HFF-Myc (cell line): ENCODE results near the gene C16orf87.

Experiments used
- DNase-seq: peaks from one replicate; pipeline ENCODE4 v3.0.0-alpha.2; 2011; ENCODE audit warnings: low read depth; ENCODE audit errors: extremely low read depth
- H3K4me3 ChIP-seq: replicated peaks from 2 replicates; pipeline ENCODE4 v1.5.1; 2011; ENCODE audit warnings: low read depth, mild to moderate bottlenecking, control low read depth, low read length
- TF ChIP-seq, protein P1 (sequence below): IDR thresholded peaks from 2 replicates; pipeline ENCODE4 v1.5.1; 2012; ENCODE audit warnings: mild to moderate bottlenecking, low read depth, low read length, control low read depth; ENCODE audit errors: missing control alignments

Gene C16orf87

DNA sequence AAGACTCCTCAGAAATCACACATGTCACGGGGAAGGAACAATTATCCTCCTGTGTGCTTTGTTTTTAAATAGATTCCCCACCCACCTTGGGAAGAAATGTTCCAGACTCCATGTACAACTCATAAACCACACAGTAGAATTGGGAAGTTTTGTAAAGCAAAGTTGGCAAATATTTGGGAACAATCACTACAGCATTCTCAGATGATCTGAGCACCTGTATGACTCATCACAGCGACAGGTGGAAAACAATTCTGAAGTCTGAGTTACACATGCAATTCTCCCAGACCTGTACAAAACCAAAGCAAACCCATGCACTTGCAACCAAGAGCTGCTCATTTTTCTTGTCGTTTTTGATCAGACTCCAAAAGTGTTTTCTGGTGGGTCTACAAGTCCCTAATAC lies 68.4 kb downstream of the C16orf87 start:
- H3K4me3 ChIP-seq, result no peak overlapping the region
- no peak for DNase-seq
- TF ChIP-seq, protein P1, sequence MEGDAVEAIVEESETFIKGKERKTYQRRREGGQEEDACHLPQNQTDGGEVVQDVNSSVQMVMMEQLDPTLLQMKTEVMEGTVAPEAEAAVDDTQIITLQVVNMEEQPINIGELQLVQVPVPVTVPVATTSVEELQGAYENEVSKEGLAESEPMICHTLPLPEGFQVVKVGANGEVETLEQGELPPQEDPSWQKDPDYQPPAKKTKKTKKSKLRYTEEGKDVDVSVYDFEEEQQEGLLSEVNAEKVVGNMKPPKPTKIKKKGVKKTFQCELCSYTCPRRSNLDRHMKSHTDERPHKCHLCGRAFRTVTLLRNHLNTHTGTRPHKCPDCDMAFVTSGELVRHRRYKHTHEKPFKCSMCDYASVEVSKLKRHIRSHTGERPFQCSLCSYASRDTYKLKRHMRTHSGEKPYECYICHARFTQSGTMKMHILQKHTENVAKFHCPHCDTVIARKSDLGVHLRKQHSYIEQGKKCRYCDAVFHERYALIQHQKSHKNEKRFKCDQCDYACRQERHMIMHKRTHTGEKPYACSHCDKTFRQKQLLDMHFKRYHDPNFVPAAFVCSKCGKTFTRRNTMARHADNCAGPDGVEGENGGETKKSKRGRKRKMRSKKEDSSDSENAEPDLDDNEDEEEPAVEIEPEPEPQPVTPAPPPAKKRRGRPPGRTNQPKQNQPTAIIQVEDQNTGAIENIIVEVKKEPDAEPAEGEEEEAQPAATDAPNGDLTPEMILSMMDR, result no peak

DNA sequence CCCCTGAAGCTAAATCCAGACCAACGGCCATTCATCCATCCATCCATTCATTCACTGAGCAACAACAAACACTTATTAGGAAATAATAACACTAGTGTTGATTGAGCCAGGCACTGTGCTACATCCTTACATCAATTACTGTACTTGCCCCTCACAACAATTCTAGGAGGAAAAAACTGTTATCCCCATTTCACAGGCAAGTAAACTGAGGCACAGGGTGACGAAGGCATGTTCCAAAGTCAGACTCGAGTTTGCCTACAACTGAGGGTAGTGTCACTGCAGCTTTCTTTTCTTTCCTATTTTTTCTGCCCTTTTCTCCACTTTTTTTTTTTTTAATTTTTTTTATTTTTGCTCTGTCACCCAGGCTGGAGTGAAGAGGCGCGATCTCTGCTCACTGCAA lies 71.7 kb downstream of the C16orf87 start:
- no peak for DNase-seq
- no peak overlapping the region for H3K4me3 ChIP-seq
- TF ChIP-seq, protein P1, result no peak

DNA sequence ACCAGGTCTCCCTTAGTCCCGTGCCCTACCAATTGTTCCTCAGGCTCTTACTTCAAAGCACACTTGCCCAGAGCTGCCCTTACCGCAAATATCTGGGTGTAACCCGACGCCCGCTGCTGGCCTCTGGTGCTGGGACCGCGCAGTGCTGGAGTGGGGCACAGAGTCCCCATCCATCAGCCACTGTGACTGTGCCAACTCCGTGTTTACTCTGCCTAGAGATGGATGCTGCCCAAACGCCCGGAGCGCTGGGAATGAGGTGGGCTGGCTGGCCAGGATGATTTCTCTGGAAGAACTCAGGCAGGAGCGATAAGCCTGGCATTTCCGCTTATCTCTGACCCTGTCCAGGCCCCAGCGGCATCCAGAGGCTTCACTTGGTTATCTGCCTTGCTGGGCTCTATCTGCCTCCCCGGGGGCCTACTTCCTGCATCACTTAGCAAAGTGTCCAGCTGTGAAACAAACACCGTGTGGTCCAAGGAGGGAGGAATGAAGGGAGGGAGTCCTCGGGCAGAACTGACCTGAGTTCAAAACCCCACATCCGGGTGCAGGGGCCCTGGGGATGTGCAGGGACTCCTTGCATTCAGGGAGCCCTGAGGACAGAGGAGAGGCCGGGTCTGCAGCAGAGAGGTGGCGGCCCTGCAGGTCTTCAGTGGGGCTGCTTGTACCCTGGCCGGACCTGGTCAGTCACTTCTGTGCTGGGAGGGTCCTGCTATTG lies 73.5 kb downstream of the C16orf87 start:
- TF ChIP-seq, protein P1, result no peak
- no peak overlapping the region for H3K4me3 ChIP-seq
- no peak for DNase-seq

DNA sequence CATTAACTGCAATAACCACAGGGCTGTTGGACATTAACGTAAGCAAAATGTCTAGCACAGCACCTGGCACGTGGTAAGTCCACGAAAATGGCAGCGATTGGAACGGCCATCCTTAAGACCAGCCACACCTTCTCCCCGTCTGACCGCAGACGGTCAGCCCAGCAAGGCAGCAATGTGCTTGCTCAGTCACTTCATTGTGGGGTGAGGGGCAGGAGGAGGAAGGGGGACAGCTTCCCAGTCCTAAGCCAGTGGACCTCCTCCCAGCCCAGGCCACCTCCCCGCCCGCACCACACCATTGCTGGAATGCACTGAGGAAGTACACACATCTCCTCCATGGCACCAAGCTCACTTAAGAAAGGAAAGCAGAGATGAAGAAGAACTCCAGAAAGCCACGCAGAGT lies 74.2 kb downstream of the C16orf87 start:
- H3K4me3 ChIP-seq, result no peak overlapping the region
- no peak for DNase-seq
- TF ChIP-seq, protein P1, result no peak

DNA sequence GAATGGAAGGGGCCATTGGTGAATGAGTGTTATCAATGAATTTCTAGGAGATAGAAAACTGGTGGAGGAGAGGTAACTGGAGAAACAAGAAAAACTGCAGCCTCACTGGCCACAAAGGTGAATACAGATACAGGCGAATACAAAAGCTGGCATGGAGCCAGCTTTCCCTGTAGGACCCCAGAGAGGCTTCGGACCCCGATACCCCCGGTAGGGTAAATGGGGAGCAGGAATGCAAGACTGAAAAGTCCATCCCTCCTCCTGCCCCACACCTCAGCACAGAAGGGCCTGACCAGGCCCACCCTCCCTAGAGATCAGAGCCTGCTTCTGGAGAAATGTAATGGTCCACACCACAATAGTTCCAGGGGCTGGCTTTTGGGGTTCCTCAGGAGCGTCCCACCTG lies 78.0 kb downstream of the C16orf87 start:
- TF ChIP-seq, protein P1, result no peak
- no peak for DNase-seq
- no peak overlapping the region for H3K4me3 ChIP-seq

DNA sequence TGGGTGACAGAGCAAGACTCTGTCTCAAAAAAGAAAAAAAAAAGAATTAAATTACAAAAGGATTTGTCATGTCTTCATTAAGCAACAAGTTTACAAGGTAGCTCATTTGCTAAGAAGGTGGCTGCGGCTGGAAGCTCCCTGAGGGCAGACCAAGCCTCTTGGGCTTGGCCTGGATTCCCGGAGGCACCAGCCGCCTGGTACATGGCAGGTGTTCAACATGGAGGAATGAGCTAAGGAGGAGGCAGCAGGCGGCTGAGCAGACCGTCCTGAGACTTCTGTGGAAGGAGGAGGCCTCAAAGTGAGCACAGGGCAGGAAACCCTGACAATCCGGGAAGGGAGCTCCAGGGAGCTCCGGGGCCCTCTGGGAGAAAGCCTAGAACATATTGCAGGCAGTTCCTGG lies 79.6 kb downstream of the C16orf87 start:
- H3K4me3 ChIP-seq, result no peak overlapping the region
- TF ChIP-seq, protein P1, result no peak
- no peak for DNase-seq
